ENCODE results near the gene GRB10. TPM values are rescaled to one million over a fixed set of nuclear protein-coding genes. Genes with fewer than 3 reads are reported as not detected.

The GRB10 gene
- polyA plus RNA-seq, 1 donor from 2014 or later, result 78.4 TPM

- Histone ChIP-seq H3K36me3 (ENCODE audit: insufficient read depth, low read length) (no peaks in the 10 kb centered on the region), H3K27ac (ENCODE audit: low read length) (no peak overlapping the region), H3K4me3 (ENCODE audit: low read length) (no peak overlapping the region), H3F3A (ENCODE audit: insufficient read depth, low read length, poor library complexity, severe bottlenecking) (no peaks in the 10 kb centered on the region), H3K4me2 (ENCODE audit: low read length) (no peak overlapping the region), H3K27me3 (ENCODE audit: insufficient read depth, low read depth, low read length) (no peaks in the 10 kb centered on the region), H3K9ac (ENCODE audit: low read length) (no peak overlapping the region), H4K20me1 (ENCODE audit: insufficient read depth) (no peaks in the 10 kb centered on the region), H3K9me3 (ENCODE audit: low read length) (no peaks in the 10 kb centered on the region), H3K9me2 (ENCODE audit: insufficient read depth, low read length) (no peaks in the 10 kb centered on the region), H2AFZ (ENCODE audit: low read depth, low read length) (no peak overlapping the region), H3K79me2 (replicated peaks; ENCODE audit: insufficient read depth, low read length) (no peaks in the 10 kb centered on the region)
- TF ChIP-seq REST (IDR thresholded peaks at IDR 0.05; ENCODE audit: borderline replicate concordance), result no peak
Measured at GRCh38 chr7:50621206-50621605, 161.5 kb downstream of the GRB10 start.

GRCh38 chr7:50620433-50620832, 162.3 kb downstream of the GRB10 start:
- Histone ChIP-seq H3K9me3 (ENCODE audit: low read length) (no peaks in the 10 kb centered on the region), H3K9me2 (ENCODE audit: insufficient read depth, low read length) (no peaks in the 10 kb centered on the region), H2AFZ (ENCODE audit: low read depth, low read length) (no peak overlapping the region), H3K27me3 (ENCODE audit: insufficient read depth, low read depth, low read length) (no peaks in the 10 kb centered on the region), H3K4me2 (ENCODE audit: low read length) (no peak overlapping the region), H3K27ac (ENCODE audit: low read length) (no peak overlapping the region), H3K36me3 (ENCODE audit: insufficient read depth, low read length) (no peaks in the 10 kb centered on the region), H3K79me2 (replicated peaks; ENCODE audit: insufficient read depth, low read length) (no peaks in the 10 kb centered on the region), H4K20me1 (ENCODE audit: insufficient read depth) (no peaks in the 10 kb centered on the region), H3F3A (ENCODE audit: insufficient read depth, low read length, poor library complexity, severe bottlenecking) (no peaks in the 10 kb centered on the region), H3K4me3 (ENCODE audit: low read length) (no peak overlapping the region), H3K9ac (ENCODE audit: low read length) (no peak overlapping the region)
- no peak for TF ChIP-seq TAF1 (IDR thresholded peaks at IDR 0.05; ENCODE audit: low read depth)
- no peak for TF ChIP-seq EP300 (conservative IDR thresholded peaks at IDR 0.05; ENCODE audit: poor library complexity, severe bottlenecking)
- TF ChIP-seq EZH2 (IDR thresholded peaks at IDR 0.05; ENCODE audit: borderline replicate concordance, insufficient read depth, low read length, poor library complexity, severe bottlenecking), result no peak
- TF ChIP-seq MXI1 (conservative IDR thresholded peaks at IDR 0.05; ENCODE audit: poor library complexity, severe bottlenecking), result no peak
- no peak for TF ChIP-seq REST (IDR thresholded peaks at IDR 0.05; ENCODE audit: borderline replicate concordance)
- TF ChIP-seq RAD21 (conservative IDR thresholded peaks at IDR 0.05), result no peak
- TF ChIP-seq CTCF (IDR thresholded peaks at IDR 0.05; ENCODE audit: poor library complexity, severe bottlenecking), result no peak
- TF ChIP-seq POLR2AphosphoS5 (IDR thresholded peaks at IDR 0.05), result no peak
- TF ChIP-seq SMC3 (conservative IDR thresholded peaks at IDR 0.05; ENCODE audit: poor library complexity), result no peak
